Thymus (tissue), 11 donors: Measurements from ENCODE around the gene LSM14A. TPM values are rescaled to one million over a fixed set of nuclear protein-coding genes. Genes with fewer than 3 reads are reported as not detected.

Experiments used
- DNase-seq, 9 donors: peaks; one replicate each; pipeline ENCODE4 v3.0.0-alpha.2; 2013; ENCODE audit warnings: low spot score in 9 of 9, low read depth in 6 of 9, missing footprints in 1 of 9
- H3K27ac ChIP-seq, 2 donors: one replicate each; pipeline ENCODE4 v1.5.1; 2013; ENCODE audit warnings: control low read depth in 1 of 2, low read depth in 1 of 2, low read length in 1 of 2, mild to moderate bottlenecking in 1 of 2, moderate library complexity in 1 of 2
- H3K27me3 ChIP-seq, 2 donors: one replicate each; pipeline ENCODE4 v1.5.1; 2013; ENCODE audit warnings: low read length in 1 of 2; ENCODE audit not compliant: control insufficient read depth in 2 of 2, insufficient read depth in 1 of 2
- H3K36me3 ChIP-seq, 2 donors: one replicate each; pipeline ENCODE4 v1.5.1; 2013; ENCODE audit warnings: low read length in 1 of 2, mild to moderate bottlenecking in 1 of 2, moderate library complexity in 1 of 2; ENCODE audit not compliant: control insufficient read depth in 2 of 2, insufficient read depth in 2 of 2
- H3K4me1 ChIP-seq, 2 donors: one replicate each; pipeline ENCODE4 v1.5.1; 2013; ENCODE audit warnings: low read length in 2 of 2; ENCODE audit not compliant: control insufficient read depth in 2 of 2, insufficient read depth in 2 of 2
- H3K4me3 ChIP-seq, 2 donors: one replicate each; pipeline ENCODE4 v1.5.1; 2013; ENCODE audit warnings: low read length in 2 of 2, control low read depth in 1 of 2, mild to moderate bottlenecking in 1 of 2
- H3K9me3 ChIP-seq, 2 donors: one replicate each; pipeline ENCODE4 v1.5.1; 2013; ENCODE audit warnings: low read length in 1 of 2, mild to moderate bottlenecking in 1 of 2; ENCODE audit not compliant: control insufficient read depth in 2 of 2, insufficient read depth in 1 of 2
- WGBS: extraction: QIAGEN DNeasy Blood & Tissue Kit; methylation state at CpG from one replicate; pipeline ENCODE4 v1.1.7; 2013; 5-methylcytosine and 5-hydroxymethylcytosine counted together
- polyA plus RNA-seq: library from polyadenylated mRNA; stranded (reverse); fragments of 200-250 nt; gene quantifications from one replicate; pipeline ENCODE4 v1.2.3, GENCODE V29; 2013
- total RNA-seq: library from RNA; stranded (reverse); fragments of 120-200 nt; gene quantifications from one replicate; pipeline ENCODE4 v1.2.4, GENCODE V29; 2013
- donor health status: healthy.

LSM14A gene
- total and polyA plus RNA-seq, 2 donors = 53.3 to 91.2 TPM

DNA sequence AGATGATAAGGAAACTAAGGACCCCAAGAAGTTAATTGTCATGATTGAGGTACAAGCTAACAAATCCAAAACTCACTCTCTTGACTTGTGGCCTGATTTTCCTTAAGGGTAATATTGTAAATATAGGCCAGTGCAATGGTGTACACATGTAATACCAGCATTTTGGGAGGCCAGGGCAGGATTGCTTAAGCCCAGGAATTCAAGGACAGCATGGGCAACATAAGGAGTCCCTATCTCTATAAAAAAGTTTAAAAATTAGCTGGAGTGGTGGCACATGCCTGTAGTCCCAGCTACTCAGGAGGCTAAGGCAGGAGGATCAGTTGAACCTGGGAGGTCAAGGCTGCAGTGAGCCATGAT is 53.3 kb downstream of the LSM14A start:
- no peak overlapping the region for H3K4me3 ChIP-seq
- peaks cover 55 to 85% of the 10 kb centered on the region in 2 donors for H3K36me3 ChIP-seq
- DNase-seq = no peak
- H3K4me1 ChIP-seq = no peaks in the 10 kb centered on the region
- no peak overlapping the region for H3K27ac ChIP-seq
- H3K9me3 ChIP-seq = no peaks in the 10 kb centered on the region
- H3K27me3 ChIP-seq = no peaks in the 10 kb centered on the region

DNA sequence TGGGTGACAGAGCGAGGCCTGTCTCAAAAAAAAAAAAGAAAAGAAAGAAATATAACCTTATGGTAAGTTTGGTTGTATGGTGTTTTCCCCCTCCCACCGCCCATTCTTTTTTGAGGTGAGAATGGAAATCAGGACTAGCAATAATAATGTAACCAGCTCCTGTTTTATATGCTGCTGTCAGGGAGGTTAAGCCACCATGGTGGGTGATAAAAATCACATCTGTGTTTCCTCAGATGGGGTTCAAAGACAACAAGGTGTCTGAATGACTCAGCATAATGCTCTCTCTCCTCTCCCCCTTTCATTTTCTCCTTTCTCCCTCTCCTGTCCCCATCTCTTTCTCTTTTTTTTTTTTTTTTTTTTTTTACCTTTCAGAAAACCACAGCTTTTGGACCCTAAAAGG is 53.7 kb downstream of the LSM14A start:
- no peak overlapping the region for H3K4me3 ChIP-seq
- no peaks in the 10 kb centered on the region for H3K27me3 ChIP-seq
- no peaks in the 10 kb centered on the region for H3K4me1 ChIP-seq
- H3K9me3 ChIP-seq = no peaks in the 10 kb centered on the region
- DNase-seq = peak in 1 of 9 donors; percentile 12
- no peak overlapping the region for H3K27ac ChIP-seq
- WGBS = 86% methylated on average over 2 of the region's 2 CpGs
- H3K36me3 ChIP-seq = peaks cover 55 to 84% of the 10 kb centered on the region in 2 donors

DNA sequence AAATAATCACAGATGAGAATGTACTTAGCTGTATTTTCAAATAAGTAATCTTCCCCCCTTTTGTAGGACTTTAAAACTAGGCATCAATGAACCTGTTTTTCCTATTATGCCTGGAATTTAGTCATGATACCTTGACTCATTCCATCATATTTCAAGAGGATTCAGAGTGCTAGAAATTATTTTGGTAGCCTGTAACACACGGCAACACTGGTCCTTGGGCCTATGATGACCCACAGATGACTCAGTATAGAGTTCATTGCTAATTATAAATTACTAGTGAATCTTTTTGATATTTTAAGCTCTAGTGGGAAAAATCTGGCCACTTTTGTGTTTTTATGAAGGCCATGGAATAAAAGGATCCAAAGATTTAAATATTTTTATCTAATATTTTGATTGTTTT is 56.0 kb downstream of the LSM14A start:
- Histone ChIP-seq H3K4me1 (no peaks in the 10 kb centered on the region), H3K27me3 (no peaks in the 10 kb centered on the region), H3K36me3 (peaks cover 42 to 63% of the 10 kb centered on the region in 2 donors), H3K9me3 (no peaks in the 10 kb centered on the region), H3K27ac (no peak overlapping the region), H3K4me3 (no peak overlapping the region)
- 99% methylated on average over 1 of the region's 1 CpG for WGBS
- DNase-seq = no peak

DNA sequence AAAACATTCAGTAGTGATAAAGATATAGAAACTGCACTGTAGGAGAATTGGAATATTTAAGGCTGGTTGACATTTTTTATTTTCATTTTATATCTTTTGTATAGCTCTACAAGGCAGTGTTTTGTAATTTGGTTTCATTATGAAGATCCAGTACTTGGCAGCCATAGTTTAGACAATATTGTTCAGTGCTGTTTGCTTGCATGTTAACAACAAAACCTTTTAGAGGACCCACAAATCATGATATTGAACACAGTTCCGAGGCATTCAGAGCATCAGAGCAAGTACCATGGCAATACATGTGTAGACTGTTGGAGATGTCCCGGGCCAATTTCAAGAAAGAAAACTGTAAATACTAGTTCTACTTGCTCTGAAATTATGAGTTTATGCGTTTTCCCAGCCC is 56.5 kb downstream of the LSM14A start:
- H3K36me3 ChIP-seq = peaks cover 38 to 59% of the 10 kb centered on the region in 2 donors

DNA sequence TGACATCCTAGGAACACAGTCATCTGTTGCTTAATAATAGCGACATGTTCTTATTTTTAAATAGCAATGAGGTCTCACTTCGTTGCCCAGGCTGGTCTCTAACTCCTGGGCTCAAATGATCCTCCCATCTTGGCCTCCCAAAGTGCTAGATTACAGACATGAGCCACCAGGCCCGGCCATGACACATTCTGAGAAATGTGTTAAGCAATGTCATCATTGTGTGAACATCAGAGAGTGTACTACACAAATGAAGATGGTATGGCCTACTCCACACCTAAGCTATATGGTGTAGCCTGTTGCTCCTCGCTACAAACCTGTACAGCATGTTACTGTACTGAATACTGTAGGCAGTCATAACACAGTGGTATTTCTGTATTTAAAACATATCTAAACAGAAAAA is 57.4 kb downstream of the LSM14A start:
- no peak for DNase-seq
- WGBS = over 99% methylated on average over 4 of the region's 4 CpGs
- Histone ChIP-seq H3K27me3 (no peaks in the 10 kb centered on the region), H3K4me1 (no peaks in the 10 kb centered on the region), H3K36me3 (peaks cover 31 to 51% of the 10 kb centered on the region in 2 donors), H3K27ac (no peak overlapping the region), H3K4me3 (no peak overlapping the region), H3K9me3 (no peaks in the 10 kb centered on the region)

More for the DNA sequence above, 56.5 kb downstream of the LSM14A start:
- Histone ChIP-seq H3K4me3 (no peak overlapping the region), H3K27ac (no peak overlapping the region), H3K9me3 (no peaks in the 10 kb centered on the region), H3K27me3 (no peaks in the 10 kb centered on the region), H3K4me1 (no peaks in the 10 kb centered on the region)
- WGBS = 94% methylated on average over 3 of the region's 3 CpGs
- DNase-seq = no peak

DNA sequence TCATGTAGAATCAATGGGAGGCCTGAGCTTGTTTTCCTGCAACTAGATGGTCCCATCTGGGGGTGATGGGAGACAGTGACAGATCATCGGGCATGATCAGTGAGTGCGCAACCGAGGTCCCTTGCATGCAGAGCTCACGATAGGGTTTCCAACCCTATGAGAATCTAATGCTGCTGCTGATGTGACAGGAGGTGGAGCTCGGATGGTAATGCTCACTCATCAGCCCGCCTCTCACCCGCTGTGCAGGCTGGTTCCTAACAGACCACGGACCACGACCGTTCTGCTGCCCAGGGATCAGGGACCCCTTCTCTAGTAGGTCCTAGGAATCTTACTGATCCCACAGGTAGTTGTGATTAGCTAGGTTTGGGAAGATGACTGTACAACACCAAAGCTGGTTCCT is 58.5 kb downstream of the LSM14A start:
- Histone ChIP-seq H3K4me1 (no peaks in the 10 kb centered on the region), H3K36me3 (peaks cover 22 to 40% of the 10 kb centered on the region in 2 donors), H3K4me3 (no peak overlapping the region), H3K27ac (no peak overlapping the region), H3K27me3 (no peaks in the 10 kb centered on the region), H3K9me3 (no peaks in the 10 kb centered on the region)
- 98% methylated on average over 10 of the region's 10 CpGs for WGBS
- DNase-seq = no peak

DNA sequence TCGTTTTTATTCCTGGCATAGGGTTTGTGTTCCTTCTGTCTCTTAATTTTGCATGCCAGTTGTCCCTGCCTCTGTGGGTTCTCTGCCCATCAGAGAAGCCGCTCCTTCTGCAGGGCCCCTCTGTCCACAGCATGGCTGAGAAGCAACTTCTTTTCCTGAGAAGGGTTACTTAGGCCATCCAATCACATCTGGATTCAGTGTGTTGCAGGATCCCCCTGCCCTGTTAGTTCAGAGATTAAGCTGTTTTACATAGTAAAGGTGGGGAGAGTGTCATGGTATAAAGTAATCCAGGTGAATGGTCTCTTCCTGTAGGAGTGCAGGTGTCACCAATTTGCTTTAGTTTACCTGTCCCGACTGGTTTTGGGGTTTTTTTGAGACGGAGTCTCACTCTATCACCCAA is 59.1 kb downstream of the LSM14A start:
- WGBS = 98% methylated on average over 4 of the region's 4 CpGs
- no peaks in the 10 kb centered on the region for H3K4me1 ChIP-seq
- H3K36me3 ChIP-seq = peaks cover 16 to 37% of the 10 kb centered on the region in 2 donors
- H3K27me3 ChIP-seq = no peaks in the 10 kb centered on the region
- no peaks in the 10 kb centered on the region for H3K9me3 ChIP-seq
- no peak overlapping the region for H3K4me3 ChIP-seq
- H3K27ac ChIP-seq = no peak overlapping the region
- DNase-seq = no peak

DNA sequence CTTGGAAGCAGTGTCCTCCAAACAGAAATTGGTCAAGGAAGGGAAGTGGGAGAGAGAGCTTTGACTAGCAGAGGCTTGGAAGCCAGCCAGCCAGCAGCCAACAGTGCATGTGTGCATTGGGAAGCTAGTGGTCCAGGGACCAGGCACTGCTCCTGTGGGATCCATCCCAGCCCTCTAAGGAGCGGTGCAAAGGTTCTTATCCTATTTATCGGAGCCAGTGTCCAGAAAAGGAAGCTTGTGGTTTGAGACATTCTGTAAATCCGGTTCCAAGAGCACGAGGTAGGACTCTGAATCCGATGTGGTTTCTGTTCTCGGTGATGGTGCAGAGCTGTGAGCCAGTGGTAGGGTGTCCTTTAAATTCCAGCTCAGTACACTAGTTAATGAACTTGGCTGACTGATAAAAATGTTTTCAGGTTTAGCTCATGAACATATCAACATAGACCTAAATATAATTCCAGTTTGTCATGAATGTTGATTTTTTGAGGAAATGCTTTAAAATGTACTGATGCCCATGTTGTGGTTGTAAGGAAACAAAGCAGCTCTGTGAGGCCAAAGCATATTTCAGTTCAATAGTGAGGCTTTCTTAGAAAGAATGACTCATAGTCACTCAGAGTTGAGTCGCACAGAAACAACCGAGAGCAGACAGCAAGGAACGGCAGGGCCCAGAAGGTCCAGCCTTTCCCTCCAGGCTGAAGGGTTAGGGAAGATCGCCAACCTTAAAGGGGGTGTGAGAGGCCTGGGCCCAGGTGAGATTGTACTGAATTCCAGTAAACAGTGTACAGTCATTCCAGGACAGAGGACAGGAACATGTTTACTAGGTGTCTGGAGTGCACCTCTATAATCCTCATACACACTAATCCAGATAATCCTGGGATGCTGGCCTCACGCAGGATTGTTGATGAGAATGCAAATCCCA is 60.5 kb downstream of the LSM14A start:
- Histone ChIP-seq H3K27ac (no peak overlapping the region), H3K4me3 (no peak overlapping the region), H3K4me1 (no peaks in the 10 kb centered on the region), H3K9me3 (no peaks in the 10 kb centered on the region), H3K27me3 (no peaks in the 10 kb centered on the region), H3K36me3 (peaks cover 16 to 28% of the 10 kb centered on the region in 2 donors)
- 53% methylated on average over 11 of the region's 11 CpGs for WGBS
- no peak for DNase-seq

DNA sequence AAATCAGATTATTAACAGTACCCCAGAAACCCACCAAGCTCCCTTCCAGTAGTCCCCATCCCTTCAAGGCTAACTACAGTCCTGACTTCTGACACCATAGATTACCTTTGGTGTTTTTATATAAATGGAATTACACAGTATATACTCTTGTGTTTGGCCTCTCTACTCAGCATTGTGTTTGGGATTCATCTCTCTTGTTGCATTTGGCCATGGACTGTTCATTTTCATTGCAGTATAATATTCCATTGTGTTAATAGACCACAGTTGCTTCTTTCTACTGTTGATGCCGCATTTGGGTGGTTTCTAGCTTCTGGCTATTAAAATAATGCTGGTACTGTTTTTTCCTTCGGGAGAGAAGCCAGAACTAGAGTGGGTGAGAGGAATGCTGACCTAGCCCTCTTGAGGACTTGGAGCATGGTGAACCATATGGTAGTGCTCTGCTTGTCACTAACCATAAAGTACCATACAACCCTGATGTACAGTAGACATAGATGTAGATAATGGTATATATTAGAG is 63.2 kb downstream of the LSM14A start:
- H3K9me3 ChIP-seq = no peaks in the 10 kb centered on the region
- no peaks in the 10 kb centered on the region for H3K4me1 ChIP-seq
- WGBS = 97% methylated on average over 2 of the region's 2 CpGs
- no peak overlapping the region for H3K27ac ChIP-seq
- H3K36me3 ChIP-seq = peaks cover 0 to 4% of the 10 kb centered on the region in 2 donors
- no peaks in the 10 kb centered on the region for H3K27me3 ChIP-seq
- no peak overlapping the region for H3K4me3 ChIP-seq
- no peak for DNase-seq
